ENCODE measurements around the gene PPP2R3B.
"Not testable (repeated sequence)": the region's sequence is repeated elsewhere in the genome, so short reads cannot be mapped to it uniquely, and the experiment has no call there.

The PPP2R3B gene

DNA sequence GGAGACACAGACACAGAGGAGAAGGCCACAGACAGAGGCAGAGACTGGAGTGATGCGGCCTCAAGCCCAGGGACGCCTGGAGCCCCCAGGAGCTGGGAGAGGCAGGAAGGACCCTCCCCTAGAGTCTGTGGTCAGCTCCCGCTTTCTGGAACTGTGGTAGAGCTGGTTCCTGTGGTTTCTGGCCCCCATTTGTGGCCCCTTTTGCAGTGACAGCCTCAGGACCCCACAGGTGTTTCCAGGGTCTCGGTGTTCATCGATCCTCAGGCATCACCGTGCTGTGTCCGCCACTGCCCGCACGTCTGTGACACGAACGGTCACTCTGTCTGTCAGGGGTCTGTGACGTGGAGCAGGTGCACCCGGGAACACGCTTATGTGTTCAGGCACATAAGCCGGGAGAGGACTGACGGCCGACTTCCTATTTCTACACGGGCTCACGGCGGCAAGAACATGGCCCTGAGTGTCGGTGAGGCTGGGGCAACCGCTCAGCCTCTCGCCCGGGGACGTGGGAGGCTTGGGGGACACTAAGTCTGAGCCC, 76.0 kb downstream of the PPP2R3B start:
- DNase-seq (ENCODE audit: extremely low spot score, insufficient read length, low read depth) (no peak), FAIRE-seq (no peak)

GRCh38 chrX:308821-309520, 77.7 kb downstream of the PPP2R3B start:
- DNase-seq (ENCODE audit: extremely low spot score, insufficient read length, low read depth), result no peak
- FAIRE-seq, result no peak

GRCh38 chrX:307261-308111, 79.2 kb downstream of the PPP2R3B start:
- DNase-seq (ENCODE audit: extremely low spot score, insufficient read length, low read depth), result no peak
- FAIRE-seq, result no peak

DNA sequence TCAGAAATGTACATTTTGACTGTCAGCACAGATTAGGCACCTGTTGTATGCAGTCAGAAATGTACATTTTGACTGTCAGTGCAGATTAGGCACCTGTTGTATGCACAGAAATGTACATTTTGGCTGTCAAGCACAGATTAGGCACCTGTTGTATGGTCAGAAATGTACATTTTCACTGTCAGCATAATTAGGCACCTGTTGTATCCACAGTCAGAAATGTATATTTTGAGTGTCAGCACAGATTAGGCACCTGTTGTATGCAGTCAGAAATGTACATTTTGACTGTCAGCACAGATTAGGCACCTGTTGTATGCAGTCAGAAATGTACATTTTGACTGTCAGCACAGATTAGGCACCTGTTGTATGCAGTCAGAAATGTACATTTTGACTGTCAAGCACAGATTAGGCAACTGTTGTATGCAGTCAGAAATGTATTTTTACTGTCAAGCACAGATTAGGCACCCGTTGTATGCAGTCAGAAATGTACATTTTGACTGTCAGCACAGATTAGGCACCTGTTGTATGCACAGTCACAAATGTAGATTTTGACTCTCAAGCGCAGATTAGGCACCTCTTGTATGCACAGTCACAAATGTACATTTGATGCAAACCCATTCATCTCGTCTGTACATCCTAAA, 80.0 kb downstream of the PPP2R3B start:
- not testable (repeated sequence) for FAIRE-seq; DNase-seq (ENCODE audit: extremely low spot score, insufficient read length, low read depth)

- FAIRE-seq, result peak; percentile 15
Measured at GRCh38 chrX:305781-306613, 80.7 kb downstream of the PPP2R3B start.

GRCh38 chrX:302975-303374, 83.7 kb downstream of the PPP2R3B start:
- no peak for FAIRE-seq
- DNase-seq (ENCODE audit: extremely low spot score, insufficient read length, low read depth), result no peak

More at GRCh38 chrX:305781-306613, 80.7 kb downstream of the PPP2R3B start:
- not testable (repeated sequence) for DNase-seq (ENCODE audit: extremely low spot score, insufficient read length, low read depth)

DNA sequence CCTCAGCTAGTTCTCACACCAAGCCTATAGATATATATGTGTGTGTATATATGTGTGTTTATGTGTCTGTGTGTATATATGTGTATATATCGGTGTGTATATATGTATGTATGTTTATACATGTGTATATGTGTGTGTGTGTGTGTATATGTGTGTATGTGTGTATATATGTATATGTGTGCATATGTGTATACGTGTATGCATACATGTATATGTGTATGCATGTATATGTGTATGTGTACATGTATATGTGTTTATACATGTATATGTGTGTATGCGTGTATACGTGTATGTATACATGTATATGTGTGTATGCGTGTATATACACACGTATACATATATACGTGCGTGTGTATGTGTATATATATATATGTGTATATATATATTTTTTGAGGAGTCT, 86.4 kb downstream of the PPP2R3B start:
- DNase-seq (ENCODE audit: extremely low spot score, insufficient read length, low read depth), result no peak
- FAIRE-seq, result no peak

DNA sequence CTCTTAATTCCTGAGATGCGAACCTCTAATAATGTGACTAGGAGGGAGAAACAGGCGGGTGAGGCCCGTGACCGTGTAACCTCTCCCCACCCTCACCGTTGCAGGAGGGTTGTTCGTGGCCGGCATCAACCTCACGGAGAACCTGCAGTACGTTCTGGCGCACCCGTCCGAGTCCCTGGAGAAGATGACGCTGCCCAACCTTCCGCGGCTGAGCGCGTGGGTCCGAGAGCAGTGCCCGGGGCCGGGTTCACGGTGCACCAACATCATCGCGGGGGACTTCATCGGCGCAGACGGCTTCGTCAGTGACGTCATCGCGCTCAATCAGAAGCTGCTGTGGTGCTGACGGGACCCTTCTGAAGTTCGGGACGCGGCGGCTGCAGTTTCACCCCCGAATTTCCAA, 87.7 kb downstream of the PPP2R3B start:
- no peak for FAIRE-seq

GRCh38 chrX:295136-295535, 91.6 kb downstream of the PPP2R3B start:
- FAIRE-seq, result no peak

More for the DNA sequence above, 87.7 kb downstream of the PPP2R3B start:
- DNase-seq (ENCODE audit: extremely low spot score, insufficient read length, low read depth), result no peak

GRCh38 chrX:292900-293897, 93.5 kb downstream of the PPP2R3B start:
- no peak for FAIRE-seq

More at GRCh38 chrX:295136-295535, 91.6 kb downstream of the PPP2R3B start:
- DNase-seq (ENCODE audit: extremely low spot score, insufficient read length, low read depth), result no peak

GRCh38 chrX:291411-291901, 95.3 kb downstream of the PPP2R3B start:
- DNase-seq (ENCODE audit: extremely low spot score, insufficient read length, low read depth) (no peak), FAIRE-seq (no peak)

More at GRCh38 chrX:292900-293897, 93.5 kb downstream of the PPP2R3B start:
- DNase-seq (ENCODE audit: extremely low spot score, insufficient read length, low read depth), result no peak

GRCh38 chrX:290476-291166, 96.1 kb downstream of the PPP2R3B start:
- FAIRE-seq, result no peak
- no peak for DNase-seq (ENCODE audit: extremely low spot score, insufficient read length, low read depth)

- no peak for DNase-seq (ENCODE audit: extremely low spot score, insufficient read length, low read depth)
- no peak for FAIRE-seq
Measured at GRCh38 chrX:288561-288991, 98.1 kb downstream of the PPP2R3B start.

DNA sequence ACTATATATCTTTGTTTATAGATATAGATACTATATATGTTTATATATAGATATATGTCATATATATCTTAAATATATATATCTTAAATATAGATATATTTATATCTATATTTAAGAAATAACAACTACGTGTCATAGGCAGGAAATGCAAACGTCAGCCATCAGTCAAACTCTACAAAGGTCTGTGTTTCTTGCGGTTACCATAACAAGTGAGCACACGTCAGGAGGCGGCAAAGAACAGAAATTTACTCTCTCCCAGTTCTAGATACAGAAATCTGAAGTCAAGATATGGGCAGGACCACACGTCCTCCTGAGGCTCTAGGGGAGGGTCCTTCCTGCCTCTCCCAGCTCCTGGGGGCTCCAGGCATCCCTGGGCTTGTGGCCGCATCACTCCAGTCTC, 99.0 kb downstream of the PPP2R3B start:
- DNase-seq (ENCODE audit: extremely low spot score, insufficient read length, low read depth), result no peak
- FAIRE-seq, result no peak

GRCh38 chrX:285076-285677, 101.5 kb downstream of the PPP2R3B start:
- DNase-seq (ENCODE audit: extremely low spot score, insufficient read length, low read depth) (no peak), FAIRE-seq (no peak)

Measured in GM18507 (cell line).